ENCODE results near the gene RBBP5. TPM values are rescaled to one million over a fixed set of nuclear protein-coding genes. Genes with fewer than 3 reads are reported as not detected.

Gene RBBP5
- total and polyA plus RNA-seq, 2 experiments from 2014 or later = 14.1 to 26.5 TPM

DNA sequence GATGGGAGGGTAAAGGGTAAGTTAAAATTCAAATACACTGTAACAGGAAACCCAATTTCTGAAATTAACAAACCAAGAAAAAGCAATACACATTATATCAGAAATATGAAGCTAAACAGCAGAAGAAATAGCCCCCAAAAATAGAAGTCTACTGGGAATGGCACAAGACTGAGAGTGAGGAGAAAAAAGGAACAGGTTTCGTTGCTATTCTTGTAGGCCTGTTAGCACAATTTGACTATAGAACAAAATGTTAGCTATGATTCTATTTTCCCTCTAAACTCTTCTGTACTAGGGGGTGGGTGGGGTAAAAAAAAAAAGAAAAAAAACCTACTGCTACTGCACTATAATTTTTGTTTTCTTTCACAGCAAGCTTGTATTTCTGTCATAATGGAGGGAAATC lies 12.5 kb downstream of the RBBP5 start:
- no peaks in the 10 kb centered on the region for H3K9me3 Mint-ChIP-seq
- H3K27me3 Mint-ChIP-seq (ENCODE audit: insufficient read depth, low read depth, poor library complexity) = no peaks in the 10 kb centered on the region
- H3K27ac Mint-ChIP-seq = no peak overlapping the region
- ATAC-seq (no peak), DNase-seq (ENCODE audit: low spot score) (no peak)
- TF ChIP-seq, protein P1, sequence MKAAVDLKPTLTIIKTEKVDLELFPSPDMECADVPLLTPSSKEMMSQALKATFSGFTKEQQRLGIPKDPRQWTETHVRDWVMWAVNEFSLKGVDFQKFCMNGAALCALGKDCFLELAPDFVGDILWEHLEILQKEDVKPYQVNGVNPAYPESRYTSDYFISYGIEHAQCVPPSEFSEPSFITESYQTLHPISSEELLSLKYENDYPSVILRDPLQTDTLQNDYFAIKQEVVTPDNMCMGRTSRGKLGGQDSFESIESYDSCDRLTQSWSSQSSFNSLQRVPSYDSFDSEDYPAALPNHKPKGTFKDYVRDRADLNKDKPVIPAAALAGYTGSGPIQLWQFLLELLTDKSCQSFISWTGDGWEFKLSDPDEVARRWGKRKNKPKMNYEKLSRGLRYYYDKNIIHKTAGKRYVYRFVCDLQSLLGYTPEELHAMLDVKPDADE (IDR thresholded peaks at IDR 0.05) = no peak
- no peak for TF ChIP-seq CREB1 (CRISPR knock-in tag; IDR thresholded peaks at IDR 0.05; ENCODE audit: low read depth)
- no peak for TF ChIP-seq EZH2phosphoT487 (IDR thresholded peaks at IDR 0.05; ENCODE audit: unreplicated experiment)
- TF ChIP-seq JUNB (IDR thresholded peaks at IDR 0.05; ENCODE audit: unreplicated experiment) = no peak
- TF ChIP-seq ZNF114 (CRISPR knock-in tag; IDR thresholded peaks at IDR 0.05) = no peak
- no peak for TF ChIP-seq ZNF462 (CRISPR knock-in tag; IDR thresholded peaks at IDR 0.05)
- TF ChIP-seq CTCF (conservative IDR thresholded peaks at IDR 0.05; ENCODE audit: low read depth in 2 of 2) = no peak
- no peak for TF ChIP-seq NANOG (IDR thresholded peaks at IDR 0.05; ENCODE audit: borderline replicate concordance)
- TF ChIP-seq POLR2AphosphoS5 (IDR thresholded peaks at IDR 0.05; ENCODE audit: low read depth) = no peak
- no peak for TF ChIP-seq STAT1 (IDR thresholded peaks at IDR 0.05; ENCODE audit: unreplicated experiment)
- TF ChIP-seq EZH2 (IDR thresholded peaks at IDR 0.05; ENCODE audit: low read depth, unreplicated experiment) = no peak
- no peak for TF ChIP-seq REST (IDR thresholded peaks at IDR 0.05; ENCODE audit: unreplicated experiment)
- no peak for TF ChIP-seq ZNF331 (CRISPR knock-in tag; IDR thresholded peaks at IDR 0.05; ENCODE audit: low read depth)
- Histone ChIP-seq H3F3A (replicated peaks; ENCODE audit: low read depth) (0 out of 2 replicates have a peak, but pooled peaks cover 6% of the 10 kb centered on the region), H3K27me3 (ENCODE audit: insufficient read depth) (no peaks in the 10 kb centered on the region), H3K4me2 (no peak overlapping the region), H4K20me1 (replicated peaks; ENCODE audit: insufficient read depth) (peaks cover 14% of the 10 kb centered on the region), H2AFZ (no peak overlapping the region), H3K36me3 (ENCODE audit: insufficient read depth) (peaks cover 35% of the 10 kb centered on the region), H3K9me2 (ENCODE audit: insufficient read depth) (no peaks in the 10 kb centered on the region), H3K79me2 (replicated peaks; ENCODE audit: insufficient read depth) (peaks cover 13% of the 10 kb centered on the region; the same call in 1 of the 2 replicates), H3K27ac (ENCODE audit: low read depth) (no peak overlapping the region), H3K4me3 (no peak overlapping the region), H3K4me1 (ENCODE audit: insufficient read depth) (no peaks in the 10 kb centered on the region)
- H3K4me3 Mint-ChIP-seq = no peak overlapping the region
- peaks cover 39% of the 10 kb centered on the region for H3K36me3 Mint-ChIP-seq (ENCODE audit: low read depth)
- no peaks in the 10 kb centered on the region for H3K4me1 Mint-ChIP-seq
